NOMO-1 treated with DMSO at 0.1 percent for 48 hours (cell line): ENCODE results near the gene MYH7.
A peak's percentile ranks its signal among the peaks of the same experiment; 100 is the strongest.
"Not testable (repeated sequence)": the region's sequence is repeated elsewhere in the genome, so short reads cannot be mapped to it uniquely, and the experiment has no call there.

Source experiments
- DNase-seq: peaks from one replicate; lab custom pipeline; 2025; ENCODE audit not compliant: unreplicated experiment; lab: John Stamatoyannopoulos, UW

MYH7 gene

GRCh38 chr14:23387916-23388882 lies 47.3 kb downstream of the MYH7 start:
- DNase-seq, result no peak

- no peak for DNase-seq
Observed at GRCh38 chr14:23386999-23387398, 48.5 kb downstream of the MYH7 start.

GRCh38 chr14:23386266-23386657 lies 49.2 kb downstream of the MYH7 start:
- DNase-seq, result not testable (repeated sequence)

- no peak for DNase-seq
Observed at GRCh38 chr14:23385642-23386265, 49.7 kb downstream of the MYH7 start.

GRCh38 chr14:23385244-23385641 lies 50.2 kb downstream of the MYH7 start:
- DNase-seq, result no peak

- no peak for DNase-seq
Observed at GRCh38 chr14:23384364-23385080, 50.9 kb downstream of the MYH7 start.

- DNase-seq, result no peak
Observed at GRCh38 chr14:23382731-23383440, 52.6 kb downstream of the MYH7 start.

- DNase-seq, result no peak
Observed at GRCh38 chr14:23382276-23382675, 53.2 kb downstream of the MYH7 start.

GRCh38 chr14:23381871-23382270 lies 53.6 kb downstream of the MYH7 start:
- DNase-seq, result peak; percentile 85

GRCh38 chr14:23380976-23381375 lies 54.5 kb downstream of the MYH7 start:
- no peak for DNase-seq

- DNase-seq, result no peak
Observed at GRCh38 chr14:23380197-23380914, 55.1 kb downstream of the MYH7 start.

GRCh38 chr14:23379366-23380196 lies 55.9 kb downstream of the MYH7 start:
- DNase-seq, result no peak

- DNase-seq, result no peak
Observed at GRCh38 chr14:23378612-23379220, 56.7 kb downstream of the MYH7 start.

- no peak for DNase-seq
Observed at GRCh38 chr14:23377573-23378563, 57.6 kb downstream of the MYH7 start.

GRCh38 chr14:23377198-23377550 lies 58.3 kb downstream of the MYH7 start:
- DNase-seq, result no peak

- no peak for DNase-seq
Observed at GRCh38 chr14:23376482-23377197, 58.8 kb downstream of the MYH7 start, which contains the start of gene CMTM5. Gene CMTM5 (plus strand): TSS chr14:23377046. CDS start chr14:23377252, 206 bp downstream.
